WTC11 (cell line): Measurements from ENCODE around the gene PRAME. TPM values are rescaled to one million over a fixed set of nuclear protein-coding genes. Genes with fewer than 3 reads are reported as not detected.

Source experiments
- CREM ChIP-seq: sonication (generic); formaldehyde crosslinking; IDR thresholded peaks from 2 replicates; pipeline ENCODE4 v1.8.1; 2022; ENCODE audit warnings: mild to moderate bottlenecking, missing genetic modification reagents, moderate library complexity
- E2F1 ChIP-seq: sonication (generic); formaldehyde crosslinking; IDR thresholded peaks from 2 replicates; pipeline ENCODE4 v1.8.0; 2022; ENCODE audit warnings: mild to moderate bottlenecking, missing genetic modification reagents
- GABPB1 ChIP-seq: sonication (generic); formaldehyde crosslinking; IDR thresholded peaks from 2 replicates; pipeline ENCODE4 v1.8.1; 2023; ENCODE audit warnings: mild to moderate bottlenecking, missing genetic modification reagents
- GTF2I ChIP-seq: fragments of 250-450 bp; sonication (Bioruptor Pico); conservative IDR thresholded peaks from 2 replicates; pipeline ENCODE4 v1.4.0; 2021; ENCODE audit warnings: mild to moderate bottlenecking
- HMGA2 ChIP-seq: fragments of 250-450 bp; sonication (Bioruptor Pico); IDR thresholded peaks from 2 replicates; pipeline ENCODE4 v1.4.0; 2021; ENCODE audit warnings: mild to moderate bottlenecking, moderate library complexity
- KAT7 ChIP-seq: sonication (generic); formaldehyde crosslinking; IDR thresholded peaks from 2 replicates; pipeline ENCODE4 v1.8.1; 2023; ENCODE audit warnings: missing genetic modification reagents, mild to moderate bottlenecking, borderline replicate concordance
- NFYB ChIP-seq: sonication (generic); formaldehyde crosslinking; conservative IDR thresholded peaks from 2 replicates; pipeline ENCODE4 v1.8.0; 2022; ENCODE audit warnings: low read depth, missing genetic modification reagents
- SMAD3 ChIP-seq: sonication (generic); formaldehyde crosslinking; IDR thresholded peaks from 2 replicates; pipeline ENCODE4 v1.8.0; 2022; ENCODE audit warnings: missing genetic modification reagents, mild to moderate bottlenecking, borderline replicate concordance
- SP1 ChIP-seq: sonication (generic); formaldehyde crosslinking; conservative IDR thresholded peaks from 2 replicates; pipeline ENCODE4 v1.8.1; 2022; ENCODE audit warnings: missing genetic modification reagents
- STAT6 ChIP-seq: sonication (generic); formaldehyde crosslinking; conservative IDR thresholded peaks from 2 replicates; pipeline ENCODE4 v1.8.1; 2023; ENCODE audit warnings: mild to moderate bottlenecking, low read depth, missing genetic modification reagents, moderate library complexity
- TCF7 ChIP-seq: sonication (generic); formaldehyde crosslinking; IDR thresholded peaks from 2 replicates; pipeline ENCODE4 v1.8.0; 2022; ENCODE audit warnings: mild to moderate bottlenecking, low read depth, missing genetic modification reagents, moderate library complexity
- TP53 ChIP-seq: sonication (generic); formaldehyde crosslinking; IDR thresholded peaks from 2 replicates; pipeline ENCODE4 v1.8.1; 2023; ENCODE audit warnings: mild to moderate bottlenecking, missing genetic modification reagents
- ZNF138 ChIP-seq: sonication (generic); formaldehyde crosslinking; conservative IDR thresholded peaks from 2 replicates; pipeline ENCODE4 v1.8.1; 2022; ENCODE audit warnings: mild to moderate bottlenecking, moderate library complexity, missing genetic modification reagents
- ZNF281 ChIP-seq: sonication (generic); formaldehyde crosslinking; IDR thresholded peaks from 2 replicates; pipeline ENCODE4 v1.8.0; 2023; ENCODE audit warnings: mild to moderate bottlenecking, missing genetic modification reagents
- ZNF317 ChIP-seq: sonication (generic); formaldehyde crosslinking; IDR thresholded peaks from 2 replicates; pipeline ENCODE4 v1.8.1; 2023; ENCODE audit warnings: low read depth, mild to moderate bottlenecking, moderate library complexity, missing genetic modification reagents, borderline replicate concordance
- total RNA-seq: library from RNA; stranded (reverse); gene quantifications from 3 replicates; pipeline ENCODE4 v1.2.3, GENCODE V29; 2021
- TF ChIP-seq, protein P1 (sequence below): fragments of 250-450 bp; sonication (Bioruptor Pico); IDR thresholded peaks from 2 replicates; pipeline ENCODE4 v1.9.0; 2021; ENCODE audit warnings: moderate library complexity, mild to moderate bottlenecking, inconsistent platforms, borderline replicate concordance
- TF ChIP-seq, protein P2 (sequence below): sonication (generic); formaldehyde crosslinking; IDR thresholded peaks from 2 replicates; pipeline ENCODE4 v1.8.1; 2023; ENCODE audit warnings: mild to moderate bottlenecking, missing genetic modification reagents
- TF ChIP-seq, protein P3 (sequence below): sonication (generic); formaldehyde crosslinking; IDR thresholded peaks from 2 replicates; pipeline ENCODE4 v1.8.1; 2022; ENCODE audit warnings: mild to moderate bottlenecking, missing genetic modification reagents, moderate library complexity, borderline replicate concordance
- TF ChIP-seq, protein P4 (sequence below): sonication (generic); formaldehyde crosslinking; IDR thresholded peaks from 2 replicates; pipeline ENCODE4 v1.8.0; 2022; ENCODE audit warnings: mild to moderate bottlenecking, missing genetic modification reagents
- TF ChIP-seq, protein P5 (sequence below): sonication (generic); formaldehyde crosslinking; IDR thresholded peaks from 2 replicates; pipeline ENCODE4 v1.8.0; 2023; ENCODE audit warnings: missing genetic modification reagents, mild to moderate bottlenecking, borderline replicate concordance

PRAME gene
- total RNA-seq, 1 experiment from 2014 or later = 1.5 TPM

DNA sequence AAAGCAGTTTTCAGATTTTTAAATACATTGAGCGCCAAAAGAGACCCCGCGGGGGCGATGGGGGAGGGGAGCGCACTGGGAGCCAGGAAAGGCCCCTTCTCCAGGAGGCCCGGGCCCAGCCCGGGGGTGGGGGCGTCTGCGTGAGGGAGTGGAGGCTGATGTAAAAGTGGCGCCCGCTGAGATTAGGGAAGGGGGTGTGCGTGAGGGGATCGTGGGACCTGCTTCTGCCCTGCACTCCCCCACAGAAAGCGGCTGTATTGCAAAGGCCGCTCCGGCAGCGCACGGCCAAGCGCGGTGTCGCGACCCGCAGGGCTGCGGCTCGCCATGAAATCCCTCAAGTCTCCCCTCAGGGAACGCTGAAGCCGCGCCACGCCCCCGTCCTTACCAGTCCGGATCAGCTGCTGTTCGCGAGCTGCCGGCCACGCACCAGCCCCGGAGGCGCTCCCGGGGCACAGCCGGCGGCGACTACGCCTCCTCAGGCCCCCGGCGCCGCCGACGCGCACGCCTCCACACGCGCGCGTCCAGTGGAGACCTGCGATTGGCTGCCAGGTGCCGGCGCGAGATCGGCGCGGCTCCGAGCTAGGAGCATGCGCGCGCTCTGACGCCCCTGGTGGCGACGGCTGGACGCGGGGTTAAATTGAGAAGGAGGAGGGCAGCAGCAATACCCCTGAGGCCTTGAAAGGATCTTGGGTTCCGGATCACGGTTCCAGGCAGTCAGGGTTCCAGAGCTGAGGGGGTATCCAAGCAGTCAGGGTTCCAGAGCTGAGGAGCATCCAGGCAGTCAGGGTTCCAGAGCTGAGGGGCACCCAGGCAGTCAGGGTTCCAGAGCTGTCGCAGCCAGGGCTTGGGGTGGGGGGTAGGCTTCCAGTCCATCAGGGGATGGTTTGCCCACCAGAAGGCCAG is 50.5 kb downstream of the PRAME start, which contains the start of gene ZNF280B (continued):
- TF ChIP-seq, protein P1, sequence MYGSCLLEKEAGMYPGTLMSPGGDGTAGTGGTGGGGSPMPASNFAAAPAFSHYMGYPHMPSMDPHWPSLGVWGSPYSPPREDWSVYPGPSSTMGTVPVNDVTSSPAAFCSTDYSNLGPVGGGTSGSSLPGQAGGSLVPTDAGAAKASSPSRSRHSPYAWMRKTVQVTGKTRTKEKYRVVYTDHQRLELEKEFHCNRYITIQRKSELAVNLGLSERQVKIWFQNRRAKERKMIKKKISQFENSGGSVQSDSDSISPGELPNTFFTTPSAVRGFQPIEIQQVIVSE (CRISPR knock-in tag) = no peak
- TF ChIP-seq TCF7 (CRISPR knock-in tag) (no peak), E2F1 (no peak), GABPB1 (CRISPR knock-in tag) (peak; percentile 39; the same call in 1 of the 2 replicates), SP1 (CRISPR knock-in tag) (peak; percentile 52), TP53 (no peak), GTF2I (CRISPR knock-in tag) (no peak), ZNF281 (CRISPR knock-in tag) (0 out of 2 replicates have a peak, but pooled peaks have one; percentile 12), CREM (CRISPR knock-in tag) (peak; percentile 74; the same call in 1 of the 2 replicates), NFYB (CRISPR knock-in tag) (no peak; the same call in 1 of the 2 replicates), SMAD3 (CRISPR knock-in tag) (no peak), HMGA2 (CRISPR knock-in tag) (no peak), ZNF138 (CRISPR knock-in tag) (no peak), STAT6 (CRISPR knock-in tag) (no peak), KAT7 (CRISPR knock-in tag) (no peak), ZNF317 (CRISPR knock-in tag) (no peak)
- TF ChIP-seq, protein P2, sequence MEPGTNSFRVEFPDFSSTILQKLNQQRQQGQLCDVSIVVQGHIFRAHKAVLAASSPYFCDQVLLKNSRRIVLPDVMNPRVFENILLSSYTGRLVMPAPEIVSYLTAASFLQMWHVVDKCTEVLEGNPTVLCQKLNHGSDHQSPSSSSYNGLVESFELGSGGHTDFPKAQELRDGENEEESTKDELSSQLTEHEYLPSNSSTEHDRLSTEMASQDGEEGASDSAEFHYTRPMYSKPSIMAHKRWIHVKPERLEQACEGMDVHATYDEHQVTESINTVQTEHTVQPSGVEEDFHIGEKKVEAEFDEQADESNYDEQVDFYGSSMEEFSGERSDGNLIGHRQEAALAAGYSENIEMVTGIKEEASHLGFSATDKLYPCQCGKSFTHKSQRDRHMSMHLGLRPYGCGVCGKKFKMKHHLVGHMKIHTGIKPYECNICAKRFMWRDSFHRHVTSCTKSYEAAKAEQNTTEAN (CRISPR knock-in tag) = no peak
- TF ChIP-seq, protein P3, sequence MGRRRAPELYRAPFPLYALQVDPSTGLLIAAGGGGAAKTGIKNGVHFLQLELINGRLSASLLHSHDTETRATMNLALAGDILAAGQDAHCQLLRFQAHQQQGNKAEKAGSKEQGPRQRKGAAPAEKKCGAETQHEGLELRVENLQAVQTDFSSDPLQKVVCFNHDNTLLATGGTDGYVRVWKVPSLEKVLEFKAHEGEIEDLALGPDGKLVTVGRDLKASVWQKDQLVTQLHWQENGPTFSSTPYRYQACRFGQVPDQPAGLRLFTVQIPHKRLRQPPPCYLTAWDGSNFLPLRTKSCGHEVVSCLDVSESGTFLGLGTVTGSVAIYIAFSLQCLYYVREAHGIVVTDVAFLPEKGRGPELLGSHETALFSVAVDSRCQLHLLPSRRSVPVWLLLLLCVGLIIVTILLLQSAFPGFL (CRISPR knock-in tag) = no peak
- TF ChIP-seq, protein P4, sequence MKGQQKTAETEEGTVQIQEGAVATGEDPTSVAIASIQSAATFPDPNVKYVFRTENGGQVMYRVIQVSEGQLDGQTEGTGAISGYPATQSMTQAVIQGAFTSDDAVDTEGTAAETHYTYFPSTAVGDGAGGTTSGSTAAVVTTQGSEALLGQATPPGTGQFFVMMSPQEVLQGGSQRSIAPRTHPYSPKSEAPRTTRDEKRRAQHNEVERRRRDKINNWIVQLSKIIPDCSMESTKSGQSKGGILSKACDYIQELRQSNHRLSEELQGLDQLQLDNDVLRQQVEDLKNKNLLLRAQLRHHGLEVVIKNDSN (CRISPR knock-in tag) = peak; percentile 47; the same call in 1 of the 2 replicates
- TF ChIP-seq, protein P5, sequence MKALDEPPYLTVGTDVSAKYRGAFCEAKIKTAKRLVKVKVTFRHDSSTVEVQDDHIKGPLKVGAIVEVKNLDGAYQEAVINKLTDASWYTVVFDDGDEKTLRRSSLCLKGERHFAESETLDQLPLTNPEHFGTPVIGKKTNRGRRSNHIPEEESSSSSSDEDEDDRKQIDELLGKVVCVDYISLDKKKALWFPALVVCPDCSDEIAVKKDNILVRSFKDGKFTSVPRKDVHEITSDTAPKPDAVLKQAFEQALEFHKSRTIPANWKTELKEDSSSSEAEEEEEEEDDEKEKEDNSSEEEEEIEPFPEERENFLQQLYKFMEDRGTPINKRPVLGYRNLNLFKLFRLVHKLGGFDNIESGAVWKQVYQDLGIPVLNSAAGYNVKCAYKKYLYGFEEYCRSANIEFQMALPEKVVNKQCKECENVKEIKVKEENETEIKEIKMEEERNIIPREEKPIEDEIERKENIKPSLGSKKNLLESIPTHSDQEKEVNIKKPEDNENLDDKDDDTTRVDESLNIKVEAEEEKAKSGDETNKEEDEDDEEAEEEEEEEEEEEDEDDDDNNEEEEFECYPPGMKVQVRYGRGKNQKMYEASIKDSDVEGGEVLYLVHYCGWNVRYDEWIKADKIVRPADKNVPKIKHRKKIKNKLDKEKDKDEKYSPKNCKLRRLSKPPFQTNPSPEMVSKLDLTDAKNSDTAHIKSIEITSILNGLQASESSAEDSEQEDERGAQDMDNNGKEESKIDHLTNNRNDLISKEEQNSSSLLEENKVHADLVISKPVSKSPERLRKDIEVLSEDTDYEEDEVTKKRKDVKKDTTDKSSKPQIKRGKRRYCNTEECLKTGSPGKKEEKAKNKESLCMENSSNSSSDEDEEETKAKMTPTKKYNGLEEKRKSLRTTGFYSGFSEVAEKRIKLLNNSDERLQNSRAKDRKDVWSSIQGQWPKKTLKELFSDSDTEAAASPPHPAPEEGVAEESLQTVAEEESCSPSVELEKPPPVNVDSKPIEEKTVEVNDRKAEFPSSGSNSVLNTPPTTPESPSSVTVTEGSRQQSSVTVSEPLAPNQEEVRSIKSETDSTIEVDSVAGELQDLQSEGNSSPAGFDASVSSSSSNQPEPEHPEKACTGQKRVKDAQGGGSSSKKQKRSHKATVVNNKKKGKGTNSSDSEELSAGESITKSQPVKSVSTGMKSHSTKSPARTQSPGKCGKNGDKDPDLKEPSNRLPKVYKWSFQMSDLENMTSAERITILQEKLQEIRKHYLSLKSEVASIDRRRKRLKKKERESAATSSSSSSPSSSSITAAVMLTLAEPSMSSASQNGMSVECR (CRISPR knock-in tag) = no peak; the same call in 1 of the 2 replicates
